ENCODE results near the gene SLIT1.
A peak's percentile ranks its signal among the peaks of the same experiment; 100 is the strongest.

Gene SLIT1

GRCh38 chr10:97200616-97201015 lies 14.9 kb upstream of the SLIT1 start:
- no peak for DNase-seq

- DNase-seq: no peak
These were observed 13.4 kb upstream of the SLIT1 start for GRCh38 chr10:97199152-97199551.

GRCh38 chr10:97197030-97197500 lies 11.3 kb upstream of the SLIT1 start:
- DNase-seq: no peak

GRCh38 chr10:97196223-97197029 lies 10.7 kb upstream of the SLIT1 start:
- DNase-seq: peak; percentile 12 to 56 (median 24)

- DNase-seq: no peak
These were observed 10.0 kb upstream of the SLIT1 start for GRCh38 chr10:97195706-97196222.

GRCh38 chr10:97192952-97193435 lies 7.2 kb upstream of the SLIT1 start:
- DNase-seq: no peak

GRCh38 chr10:97190450-97190849 lies 4.7 kb upstream of the SLIT1 start:
- DNase-seq: no peak

GRCh38 chr10:97188261-97188711 lies 2.5 kb upstream of the SLIT1 start:
- DNase-seq: no peak

- DNase-seq: no peak
These were observed 1.2 kb upstream of the SLIT1 start for GRCh38 chr10:97186911-97187310.

- no peak for DNase-seq
These were observed 811 bp downstream of the SLIT1 start for GRCh38 chr10:97184971-97185325.

- no peak for DNase-seq
These were observed 2.4 kb downstream of the SLIT1 start for GRCh38 chr10:97183314-97183713.

GRCh38 chr10:97182288-97182990 lies 3.3 kb downstream of the SLIT1 start:
- DNase-seq: no peak

- DNase-seq: no peak
These were observed 4.8 kb downstream of the SLIT1 start for GRCh38 chr10:97180986-97181385.

- DNase-seq: no peak
These were observed 5.4 kb downstream of the SLIT1 start for GRCh38 chr10:97180363-97180755.

GRCh38 chr10:97179731-97180362 lies 5.9 kb downstream of the SLIT1 start:
- DNase-seq: no peak

GRCh38 chr10:97179311-97179710 lies 6.4 kb downstream of the SLIT1 start:
- DNase-seq: no peak

- DNase-seq: no peak
These were observed 7.7 kb downstream of the SLIT1 start for GRCh38 chr10:97178074-97178473.

GRCh38 chr10:97176226-97176625 lies 9.5 kb downstream of the SLIT1 start:
- DNase-seq: no peak

- no peak for DNase-seq
These were observed 10.2 kb downstream of the SLIT1 start for GRCh38 chr10:97175586-97175985.

- no peak for DNase-seq
These were observed 10.8 kb downstream of the SLIT1 start for GRCh38 chr10:97174941-97175340.

GRCh38 chr10:97174276-97174775 lies 11.4 kb downstream of the SLIT1 start:
- no peak for DNase-seq

GRCh38 chr10:97173036-97173435 lies 12.7 kb downstream of the SLIT1 start:
- no peak for DNase-seq

GRCh38 chr10:97171001-97171400 lies 14.8 kb downstream of the SLIT1 start:
- DNase-seq: no peak

Data from activated naive CD4-positive, alpha-beta T cell (primary cell).